ENCODE measurements around the gene AKAP6. TPM values are rescaled to one million over a fixed set of nuclear protein-coding genes. Genes with fewer than 3 reads are reported as not detected.

Gene AKAP6
- total and polyA plus RNA-seq, 10 of the 15 experiments (the other 5 are each of a cell fraction or from before 2014, with no cell fraction given) = 0.35 to 5.9 (median 2.2) TPM

DNA sequence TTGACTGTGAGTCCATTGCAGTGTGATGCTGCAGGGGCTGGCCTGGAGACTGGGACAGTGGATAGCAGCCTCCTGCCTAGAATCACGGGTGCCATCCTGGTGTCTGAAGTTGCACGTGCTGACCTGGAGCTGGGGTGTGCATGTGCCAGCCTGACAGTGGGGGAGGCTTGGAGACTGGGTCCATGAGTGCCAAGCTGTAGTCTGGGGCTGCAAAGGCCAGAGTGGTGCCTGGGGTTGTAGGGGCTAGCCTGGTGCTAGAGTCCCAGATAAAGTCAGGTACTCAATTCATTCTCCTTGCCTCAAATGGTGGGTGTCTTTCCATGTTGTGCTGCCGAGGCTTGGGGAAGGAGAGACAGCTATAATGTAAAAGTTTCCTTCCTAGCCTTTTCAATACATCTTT lies 427.7 kb downstream of the AKAP6 start (continued):
- TF ChIP-seq, protein P1, sequence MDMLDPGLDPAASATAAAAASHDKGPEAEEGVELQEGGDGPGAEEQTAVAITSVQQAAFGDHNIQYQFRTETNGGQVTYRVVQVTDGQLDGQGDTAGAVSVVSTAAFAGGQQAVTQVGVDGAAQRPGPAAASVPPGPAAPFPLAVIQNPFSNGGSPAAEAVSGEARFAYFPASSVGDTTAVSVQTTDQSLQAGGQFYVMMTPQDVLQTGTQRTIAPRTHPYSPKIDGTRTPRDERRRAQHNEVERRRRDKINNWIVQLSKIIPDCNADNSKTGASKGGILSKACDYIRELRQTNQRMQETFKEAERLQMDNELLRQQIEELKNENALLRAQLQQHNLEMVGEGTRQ (IDR thresholded peaks at IDR 0.05; ENCODE audit: borderline replicate concordance, low read depth, low read length) = no peak
- TF ChIP-seq HDAC2 (IDR thresholded peaks at IDR 0.05) (no peak), SRF (IDR thresholded peaks at IDR 0.05; ENCODE audit: low read depth in 2 of 2, low read length in 2 of 2) (no peak), CEBPB (IDR thresholded peaks at IDR 0.05; ENCODE audit: borderline replicate concordance in 1 of 2, low read depth in 2 of 2, low read length in 2 of 2) (no peak), YY1 (IDR thresholded peaks at IDR 0.05; ENCODE audit: low read depth, low read length) (no peak), TCF12 (IDR thresholded peaks at IDR 0.05; ENCODE audit: low read depth, low read length) (no peak), CHD1 (IDR thresholded peaks at IDR 0.05; ENCODE audit: low read depth, low read length) (no peak)
- TF ChIP-seq, protein P2, sequence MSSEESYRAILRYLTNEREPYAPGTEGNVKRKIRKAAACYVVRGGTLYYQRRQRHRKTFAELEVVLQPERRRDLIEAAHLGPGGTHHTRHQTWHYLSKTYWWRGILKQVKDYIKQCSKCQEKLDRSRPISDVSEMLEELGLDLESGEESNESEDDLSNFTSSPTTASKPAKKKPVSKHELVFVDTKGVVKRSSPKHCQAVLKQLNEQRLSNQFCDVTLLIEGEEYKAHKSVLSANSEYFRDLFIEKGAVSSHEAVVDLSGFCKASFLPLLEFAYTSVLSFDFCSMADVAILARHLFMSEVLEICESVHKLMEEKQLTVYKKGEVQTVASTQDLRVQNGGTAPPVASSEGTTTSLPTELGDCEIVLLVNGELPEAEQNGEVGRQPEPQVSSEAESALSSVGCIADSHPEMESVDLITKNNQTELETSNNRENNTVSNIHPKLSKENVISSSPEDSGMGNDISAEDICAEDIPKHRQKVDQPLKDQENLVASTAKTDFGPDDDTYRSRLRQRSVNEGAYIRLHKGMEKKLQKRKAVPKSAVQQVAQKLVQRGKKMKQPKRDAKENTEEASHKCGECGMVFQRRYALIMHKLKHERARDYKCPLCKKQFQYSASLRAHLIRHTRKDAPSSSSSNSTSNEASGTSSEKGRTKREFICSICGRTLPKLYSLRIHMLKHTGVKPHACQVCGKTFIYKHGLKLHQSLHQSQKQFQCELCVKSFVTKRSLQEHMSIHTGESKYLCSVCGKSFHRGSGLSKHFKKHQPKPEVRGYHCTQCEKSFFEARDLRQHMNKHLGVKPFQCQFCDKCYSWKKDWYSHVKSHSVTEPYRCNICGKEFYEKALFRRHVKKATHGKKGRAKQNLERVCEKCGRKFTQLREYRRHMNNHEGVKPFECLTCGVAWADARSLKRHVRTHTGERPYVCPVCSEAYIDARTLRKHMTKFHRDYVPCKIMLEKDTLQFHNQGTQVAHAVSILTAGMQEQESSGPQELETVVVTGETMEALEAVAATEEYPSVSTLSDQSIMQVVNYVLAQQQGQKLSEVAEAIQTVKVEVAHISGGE (CRISPR knock-in tag; IDR thresholded peaks at IDR 0.05) = no peak

DNA sequence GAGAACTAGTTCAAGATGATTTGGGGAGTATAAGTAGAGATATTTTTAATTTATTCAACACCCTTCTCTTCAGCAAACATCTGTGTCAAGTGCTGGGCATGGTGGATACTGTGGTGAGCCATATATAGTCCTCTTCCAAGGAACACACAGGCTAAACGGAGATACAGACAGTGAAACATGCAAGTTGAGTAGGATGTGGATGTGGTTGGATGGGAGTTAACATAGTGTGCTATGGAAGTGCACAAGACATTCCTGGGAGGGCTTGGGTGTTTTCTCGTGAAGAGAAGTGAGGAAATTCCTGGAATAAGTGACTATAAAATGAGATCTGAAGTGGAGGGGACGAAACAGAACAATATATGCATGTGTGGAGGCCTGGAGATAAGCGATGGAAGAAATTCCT lies 428.5 kb downstream of the AKAP6 start:
- Histone ChIP-seq H3K27me3 (replicated peaks in 1 of 2; ENCODE audit: control insufficient read depth in 2 of 2, insufficient read depth in 2 of 2, low read length in 1 of 2) (no peaks in the 10 kb centered on the region), H4K20me1 (ENCODE audit: control insufficient read depth, insufficient read depth) (no peaks in the 10 kb centered on the region), H3K4me2 (ENCODE audit: control insufficient read depth, insufficient read depth) (no peak overlapping the region), H3K36me3 (ENCODE audit: control insufficient read depth in 2 of 2, insufficient read depth in 2 of 2, low read length in 1 of 2) (no peaks in the 10 kb centered on the region), H3K9me3 (replicated peaks; ENCODE audit: control insufficient read depth, insufficient read depth, low read length) (no peaks in the 10 kb centered on the region; the same call in 2 of the 3 replicates), H3K4me1 (ENCODE audit: control insufficient read depth, insufficient read depth, low read length) (no peaks in the 10 kb centered on the region), H3K9ac (ENCODE audit: control insufficient read depth, insufficient read depth, low read length) (no peak overlapping the region), H3K79me2 (ENCODE audit: control insufficient read depth, insufficient read depth, low read length) (no peaks in the 10 kb centered on the region), H2AFZ (ENCODE audit: control insufficient read depth, low read depth, low read length) (no peak overlapping the region), H3K27ac (ENCODE audit: control insufficient read depth, insufficient read depth) (no peak overlapping the region), H3K4me3 (no peak overlapping the region)
- ATAC-seq (no peak), FAIRE-seq (no peak), DNase-seq (ENCODE audit: low read depth, low spot score) (no peak)
- POLR2A ChIA-PET = no interaction called here
- no TSS peak for BruUV-seq (replicated peaks)
- CTCF ChIA-PET = no interaction called here
- in situ Hi-C loops (cut with MboI) (no loop called here), intact Hi-C loops (cut with micrococcal nuclease; ENCODE audit: unreplicated experiment) (no loop called here)
- RAD21 ChIA-PET (ENCODE audit: unreplicated experiment) = no interaction called here
- 8% methylated on average over 4 of the region's 4 CpGs for WGBS (ENCODE audit: insufficient coverage, insufficient replicate concordance, low lambda C conversion rate, missing lambda C conversion rate)
- SMC1A ChIA-PET (ENCODE audit: uncharacterized antibody, unreplicated experiment) = no interaction called here
- TF ChIP-seq TARDBP (IDR thresholded peaks at IDR 0.05; ENCODE audit: borderline replicate concordance) = no peak
- TF ChIP-seq, protein P3, sequence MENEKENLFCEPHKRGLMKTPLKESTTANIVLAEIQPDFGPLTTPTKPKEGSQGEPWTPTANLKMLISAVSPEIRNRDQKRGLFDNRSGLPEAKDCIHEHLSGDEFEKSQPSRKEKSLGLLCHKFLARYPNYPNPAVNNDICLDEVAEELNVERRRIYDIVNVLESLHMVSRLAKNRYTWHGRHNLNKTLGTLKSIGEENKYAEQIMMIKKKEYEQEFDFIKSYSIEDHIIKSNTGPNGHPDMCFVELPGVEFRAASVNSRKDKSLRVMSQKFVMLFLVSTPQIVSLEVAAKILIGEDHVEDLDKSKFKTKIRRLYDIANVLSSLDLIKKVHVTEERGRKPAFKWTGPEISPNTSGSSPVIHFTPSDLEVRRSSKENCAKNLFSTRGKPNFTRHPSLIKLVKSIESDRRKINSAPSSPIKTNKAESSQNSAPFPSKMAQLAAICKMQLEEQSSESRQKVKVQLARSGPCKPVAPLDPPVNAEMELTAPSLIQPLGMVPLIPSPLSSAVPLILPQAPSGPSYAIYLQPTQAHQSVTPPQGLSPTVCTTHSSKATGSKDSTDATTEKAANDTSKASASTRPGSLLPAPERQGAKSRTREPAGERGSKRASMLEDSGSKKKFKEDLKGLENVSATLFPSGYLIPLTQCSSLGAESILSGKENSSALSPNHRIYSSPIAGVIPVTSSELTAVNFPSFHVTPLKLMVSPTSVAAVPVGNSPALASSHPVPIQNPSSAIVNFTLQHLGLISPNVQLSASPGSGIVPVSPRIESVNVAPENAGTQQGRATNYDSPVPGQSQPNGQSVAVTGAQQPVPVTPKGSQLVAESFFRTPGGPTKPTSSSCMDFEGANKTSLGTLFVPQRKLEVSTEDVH (IDR thresholded peaks at IDR 0.05; ENCODE audit: low read depth, partially characterized antibody) = no peak
- no peak for TF ChIP-seq MEF2B (IDR thresholded peaks at IDR 0.05; ENCODE audit: partially characterized antibody, poor library complexity, severe bottlenecking)
- TF ChIP-seq ESRRA (IDR thresholded peaks at IDR 0.05; ENCODE audit: low read length) = no peak
- no peak for TF ChIP-seq BHLHE40 (IDR thresholded peaks at IDR 0.05; ENCODE audit: borderline replicate concordance in 1 of 2, low read depth in 2 of 2, low read length in 1 of 2)
- TF ChIP-seq BCL11A (IDR thresholded peaks at IDR 0.05; ENCODE audit: low read depth, low read length) = no peak
- no peak for TF ChIP-seq MYC (IDR thresholded peaks at IDR 0.05; ENCODE audit: insufficient read depth, insufficient read length, insufficient replicate concordance, low read length, severe bottlenecking)
- TF ChIP-seq, protein P4, sequence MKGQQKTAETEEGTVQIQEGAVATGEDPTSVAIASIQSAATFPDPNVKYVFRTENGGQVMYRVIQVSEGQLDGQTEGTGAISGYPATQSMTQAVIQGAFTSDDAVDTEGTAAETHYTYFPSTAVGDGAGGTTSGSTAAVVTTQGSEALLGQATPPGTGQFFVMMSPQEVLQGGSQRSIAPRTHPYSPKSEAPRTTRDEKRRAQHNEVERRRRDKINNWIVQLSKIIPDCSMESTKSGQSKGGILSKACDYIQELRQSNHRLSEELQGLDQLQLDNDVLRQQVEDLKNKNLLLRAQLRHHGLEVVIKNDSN (IDR thresholded peaks at IDR 0.05; ENCODE audit: borderline replicate concordance, extremely low read length, insufficient read depth, low read depth, low read length) = no peak
